BE2C (cell line): ENCODE results near the gene KRT13.

Experiments used
- DNase-seq: peaks from one replicate; pipeline ENCODE4 v3.0.0-alpha.2; 2020
- H3K27me3 ChIP-seq: fragments of 250-450 bp; sonication (Bioruptor Pico); 2 replicates; pipeline ENCODE4 v1.5.1; 2020; ENCODE audit warnings: mild to moderate bottlenecking
- H3K36me3 ChIP-seq: fragments of 250-450 bp; sonication (Bioruptor Pico); 2 replicates; pipeline ENCODE4 v1.5.1; 2020; ENCODE audit warnings: mild to moderate bottlenecking
- H3K4me1 ChIP-seq: fragments of 250-450 bp; sonication (Bioruptor Pico); 2 replicates; pipeline ENCODE4 v1.5.1; 2020
- H3K4me3 ChIP-seq: 2 replicates; pipeline ENCODE4 v1.5.1; 2011; ENCODE audit warnings: low read depth, low read length
- H3K9me3 ChIP-seq: fragments of 250-450 bp; sonication (Bioruptor Pico); 2 replicates; pipeline ENCODE4 v1.5.1; 2020
- CTCF ChIP-seq: IDR thresholded peaks from 2 replicates; pipeline ENCODE4 v1.5.1; 2012; ENCODE audit warnings: mild to moderate bottlenecking, low read depth, low read length

KRT13 gene

DNA sequence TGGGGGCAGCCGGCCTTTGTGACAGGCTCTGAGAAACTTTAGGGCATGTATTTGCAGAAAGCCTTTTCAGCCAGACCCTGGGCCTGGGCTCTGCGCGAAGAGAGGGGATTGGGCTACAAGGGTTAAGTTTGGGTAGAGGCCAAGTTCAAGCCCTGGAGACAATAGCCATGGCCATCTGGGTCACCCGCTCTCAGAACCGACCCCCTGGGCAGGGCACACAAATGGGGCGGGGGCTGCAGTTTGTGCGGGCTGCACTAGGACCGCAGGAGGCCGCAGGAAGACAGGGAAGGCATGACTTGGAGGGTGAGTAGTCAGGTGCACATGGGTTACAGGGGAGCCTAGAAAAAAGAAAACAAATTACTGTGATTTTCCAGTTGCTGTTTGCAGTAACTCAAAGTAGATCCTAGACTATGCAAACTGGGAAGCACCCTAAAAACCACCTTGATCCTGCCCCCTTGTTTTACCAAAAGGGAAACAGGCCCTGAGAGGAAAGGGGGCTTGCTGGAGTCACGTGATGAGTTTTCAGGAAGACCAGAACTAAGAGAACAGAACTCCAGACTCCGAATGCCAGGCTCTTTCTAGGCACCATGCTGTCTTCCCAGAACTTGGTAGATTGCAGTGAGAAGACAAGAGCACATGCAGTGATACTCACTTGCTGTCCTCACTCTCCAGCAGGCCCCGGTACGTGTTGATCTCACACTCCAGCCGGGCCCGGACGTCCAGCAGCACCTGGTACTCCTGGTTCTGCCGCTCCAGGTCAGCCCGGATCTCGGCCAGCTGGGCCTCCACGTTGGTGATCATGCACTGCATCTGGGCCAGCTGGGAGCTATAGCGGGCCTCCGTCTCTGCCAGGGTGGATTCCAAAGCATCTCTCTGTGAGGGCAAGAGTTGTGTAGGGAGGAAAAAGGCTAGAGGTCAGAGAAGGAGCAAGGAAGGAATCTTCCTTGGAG lies 28.3 kb downstream of the KRT13 start:
- Histone ChIP-seq H3K4me1 (no peaks in the 10 kb centered on the region), H3K36me3 (no peaks in the 10 kb centered on the region), H3K9me3 (no peaks in the 10 kb centered on the region), H3K4me3 (no peak overlapping the region), H3K27me3 (no peaks in the 10 kb centered on the region)
- no peak for DNase-seq
- no peak for TF ChIP-seq CTCF

DNA sequence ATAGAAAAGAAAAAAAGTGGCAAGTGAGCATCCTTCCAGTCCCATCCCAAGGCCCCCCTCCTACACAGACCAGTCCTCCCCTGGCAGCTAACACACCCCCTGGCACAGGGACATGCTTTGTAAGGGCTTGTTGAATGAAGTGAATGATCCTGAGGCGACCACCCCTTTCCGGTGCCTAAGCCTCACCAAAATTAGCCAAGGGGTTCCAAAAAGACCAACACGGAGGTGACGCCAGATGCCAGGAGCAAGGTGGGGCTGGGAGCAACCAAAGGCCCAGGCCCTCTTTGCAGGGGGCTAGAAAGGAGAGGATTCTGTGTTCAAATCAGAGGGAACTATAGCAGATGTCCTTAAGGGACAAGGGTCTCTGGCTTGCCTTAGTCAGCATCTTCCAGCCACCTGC lies 30.0 kb downstream of the KRT13 start:
- Histone ChIP-seq H3K36me3 (no peaks in the 10 kb centered on the region), H3K4me3 (no peak overlapping the region), H3K9me3 (no peaks in the 10 kb centered on the region), H3K27me3 (no peaks in the 10 kb centered on the region), H3K4me1 (no peaks in the 10 kb centered on the region)
- no peak for TF ChIP-seq CTCF
- no peak for DNase-seq

GRCh38 chr17:41474863-41475262 lies 30.5 kb downstream of the KRT13 start:
- TF ChIP-seq CTCF: no peak
- no peaks in the 10 kb centered on the region for H3K27me3 ChIP-seq
- H3K36me3 ChIP-seq: no peaks in the 10 kb centered on the region
- no peak overlapping the region for H3K4me3 ChIP-seq
- H3K9me3 ChIP-seq: no peaks in the 10 kb centered on the region
- no peaks in the 10 kb centered on the region for H3K4me1 ChIP-seq
- DNase-seq: no peak

- H3K4me3 ChIP-seq: no peak overlapping the region
- DNase-seq: no peak
- no peaks in the 10 kb centered on the region for H3K36me3 ChIP-seq
- no peak for TF ChIP-seq CTCF
- H3K9me3 ChIP-seq: no peaks in the 10 kb centered on the region
- H3K4me1 ChIP-seq: peaks cover 11% of the 10 kb centered on the region; the same call in 1 of the 2 replicates
- no peaks in the 10 kb centered on the region for H3K27me3 ChIP-seq
These were observed 37.1 kb downstream of the KRT13 start for GRCh38 chr17:41468346-41468745.

DNA sequence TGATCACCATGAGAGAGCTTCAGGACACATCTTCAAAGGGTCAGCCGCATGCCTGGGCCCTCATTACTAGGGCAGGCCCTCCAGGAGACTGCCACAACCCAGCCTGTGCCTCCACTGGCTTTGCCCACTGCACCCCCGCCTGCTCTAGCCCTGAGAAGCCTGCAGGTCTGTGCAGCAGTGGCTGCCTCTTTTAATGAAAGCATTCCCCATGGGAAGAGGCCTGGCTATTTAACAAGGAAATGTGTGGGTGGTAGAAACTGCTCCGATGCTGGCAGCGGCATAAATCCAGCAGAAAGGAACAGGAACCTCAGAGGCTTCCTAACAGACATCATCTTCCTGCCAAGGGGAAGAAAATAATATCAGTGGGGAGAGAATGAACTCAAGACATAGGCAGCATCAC lies 37.9 kb downstream of the KRT13 start:
- no peaks in the 10 kb centered on the region for H3K9me3 ChIP-seq
- H3K4me1 ChIP-seq: peaks cover 11% of the 10 kb centered on the region; the same call in 1 of the 2 replicates
- TF ChIP-seq CTCF: no peak
- no peaks in the 10 kb centered on the region for H3K36me3 ChIP-seq
- no peaks in the 10 kb centered on the region for H3K27me3 ChIP-seq
- DNase-seq: peak; percentile 54
- H3K4me3 ChIP-seq: no peak overlapping the region

GRCh38 chr17:41466988-41467387 lies 38.4 kb downstream of the KRT13 start, which contains the start of gene KRT32:
Gene KRT32, minus strand, starts transcription at chr17:41467386. Its CDS starts 61 bp downstream, at chr17:41467325.
- DNase-seq: no peak
- H3K36me3 ChIP-seq: no peaks in the 10 kb centered on the region
- no peaks in the 10 kb centered on the region for H3K9me3 ChIP-seq
- H3K27me3 ChIP-seq: no peaks in the 10 kb centered on the region
- no peak within 1 kb of the TSS for H3K4me3 ChIP-seq
- peaks cover 11% of the 10 kb centered on the region; the same call in 1 of the 2 replicates for H3K4me1 ChIP-seq
- no peak for TF ChIP-seq CTCF
